Astrocyte of the spinal cord (primary cell): ENCODE results near the gene GOLGA6L1.
"Not testable (repeated sequence)": the region's sequence is repeated elsewhere in the genome, so short reads cannot be mapped to it uniquely, and the experiment has no call there.

Source experiments
- DNase-seq: peaks from one replicate; pipeline ENCODE4 v3.0.0; 2011; ENCODE audit warnings: low read depth, low spot score
- H3K4me3 ChIP-seq: 2 replicates; pipeline ENCODE4 v1.5.1; 2011; ENCODE audit warnings: low read depth, mild to moderate bottlenecking, low read length, moderate library complexity
- CTCF ChIP-seq: IDR thresholded peaks from 2 replicates; pipeline ENCODE4 v1.5.1; 2012; ENCODE audit warnings: low read depth, mild to moderate bottlenecking, low read length, inconsistent platforms
- in situ Hi-C: cut with HindIII; loops from 2 replicates; pipeline ENCODE4 v1.10.0; 2017; ENCODE audit warnings: low sequenced_read_pairs

The GOLGA6L1 gene

GRCh38 chr15:23083115-23083514 lies 53.5 kb downstream of the GOLGA6L1 start:
- in situ Hi-C loops = no loop called here
- TF ChIP-seq CTCF = no peak
- no peak overlapping the region for H3K4me3 ChIP-seq
- DNase-seq = no peak

- H3K4me3 ChIP-seq, DNase-seq, in situ Hi-C loops: not testable (repeated sequence)
These were observed 54.5 kb downstream of the GOLGA6L1 start for GRCh38 chr15:23081996-23082737.

- TF ChIP-seq CTCF = no peak
- in situ Hi-C loops = no loop called here
- no peak overlapping the region for H3K4me3 ChIP-seq
- no peak for DNase-seq
These were observed 55.4 kb downstream of the GOLGA6L1 start for GRCh38 chr15:23081271-23081670.

GRCh38 chr15:23079766-23080165 lies 56.9 kb downstream of the GOLGA6L1 start:
- DNase-seq = no peak
- in situ Hi-C loops = no loop called here
- H3K4me3 ChIP-seq = no peak overlapping the region
- no peak for TF ChIP-seq CTCF
